ENCODE data around the gene PAGE3. TPM values are rescaled to one million over a fixed set of nuclear protein-coding genes. Genes with fewer than 3 reads are reported as not detected.

The PAGE3 gene
- total RNA-seq, 1 donor from 2014 or later, result not detected

- TF ChIP-seq CTCF (IDR thresholded peaks at IDR 0.05), result no peak
- TF ChIP-seq POLR2A (IDR thresholded peaks at IDR 0.05), result no peak
- no peak for TF ChIP-seq POLR2AphosphoS5 (IDR thresholded peaks at IDR 0.05; ENCODE audit: insufficient read depth in 1 of 2, low read depth in 1 of 2)
- no peak for DNase-seq (ENCODE audit: extremely low spot score in 2 of 2)
- intact Hi-C loops (cut with DNase I), result no loop called here
- Histone ChIP-seq H3K27me3 (no peaks in the 10 kb centered on the region), H3K4me1 (no peaks in the 10 kb centered on the region), H3K36me3 (no peaks in the 10 kb centered on the region), H3K27ac (no peak overlapping the region), H3K4me3 (no peak overlapping the region), H3K9me3 (no peaks in the 10 kb centered on the region)
Observed at GRCh38 chrX:55210931-55211677, 53.6 kb downstream of the PAGE3 start.

Other genes starting within 250 kb of the PAGE3 start
- gene ALAS2, start 233.9 kb downstream of the PAGE3 start, total RNA-seq, result 5.6 TPM
- gene PAGE2B, start 189.9 kb downstream of the PAGE3 start, total RNA-seq, result not detected
- not detected for gene PAGE2, start 175.9 kb downstream of the PAGE3 start, total RNA-seq
- gene PAGE5, start 44.6 kb downstream of the PAGE3 start, total RNA-seq, result not detected
- 31.9 TPM for gene MAGEH1, start 187.2 kb upstream of the PAGE3 start, total RNA-seq
- 1.7 TPM for gene USP51, start 224.9 kb upstream of the PAGE3 start, total RNA-seq

Measured in vagina (tissue), 2 donors.